Endothelial cell of umbilical vein (primary cell): ENCODE results near the gene RAB9B. TPM values are rescaled to one million over a fixed set of nuclear protein-coding genes. Genes with fewer than 3 reads are reported as not detected.

Experiments used
- BruUV-seq: library from RNA; stranded (reverse); fragments of 400-500 nt; replicated peaks from 2 replicates; lab custom pipeline; 2021; lab: Mats Ljungman, UMichigan
- CTCF ChIA-PET: fragments of 300-600, 350-600 bp; sonication (Branson Sonifier 250); formaldehyde crosslinking; loops from one replicate; lab custom pipeline; 2021; ENCODE audit warnings: antibody characterized with exemption, inconsistent platforms; lab: Charles Lee
- POLR2A ChIA-PET: fragments of 300-600, 350-600 bp; sonication (Branson Sonifier 250); formaldehyde crosslinking; loops from one replicate; lab custom pipeline; 2021; ENCODE audit warnings: antibody characterized with exemption, inconsistent platforms; lab: Charles Lee
- DNase-seq: peaks from one replicate; pipeline ENCODE4 v3.0.0-alpha.2; 2011; ENCODE audit warnings: low read depth, low spot score
- FAIRE-seq: peaks from 2 replicates; lab custom pipeline; 2011; peaks lifted over from hg19 to GRCh38; lab: Jason Lieb, UNC
- H2AFZ ChIP-seq: 2 replicates; pipeline ENCODE4 v1.6.0; 2012; ENCODE audit warnings: low read depth, low read length, control low read depth, inconsistent platforms
- H3K27ac ChIP-seq: 2 replicates; pipeline ENCODE4 v1.5.1; 2011; ENCODE audit warnings: low read depth, mild to moderate bottlenecking, control low read depth, low read length, moderate library complexity; ENCODE audit not compliant: insufficient read depth
- H3K27me3 ChIP-seq, 2 experiments: 2 replicates each; pipeline versions ENCODE4 v1.6.0 to v1.6.1; 2011; ENCODE audit warnings: low read length in 2 of 2, mixed read lengths in 1 of 2; ENCODE audit not compliant: control insufficient read depth in 2 of 2, insufficient read depth in 2 of 2
- H3K36me3 ChIP-seq, 2 experiments: 2 replicates in 1 of 2; 3 replicates in 1 of 2; pipeline ENCODE4 v1.5.1; 2011; ENCODE audit warnings: low read length in 2 of 2, mild to moderate bottlenecking in 1 of 2, moderate library complexity in 1 of 2; ENCODE audit not compliant: control insufficient read depth in 2 of 2, insufficient read depth in 2 of 2; ENCODE audit errors: extremely low read depth in 1 of 2
- H3K4me1 ChIP-seq: 3 replicates; pipeline ENCODE4 v1.5.1; 2011; ENCODE audit warnings: mild to moderate bottlenecking, low read length; ENCODE audit not compliant: control insufficient read depth, insufficient read depth; ENCODE audit errors: extremely low read depth
- H3K4me2 ChIP-seq: 2 replicates; pipeline ENCODE4 v1.6.1; 2011; ENCODE audit warnings: low read length, control low read depth, mixed read lengths; ENCODE audit not compliant: insufficient read depth
- H3K4me3 ChIP-seq, 3 experiments: fragments of 200-600 bp in 1 of 3; sonication (generic), shearing (Covaris generic) in 1 of 3; replicated peaks in 1 of 3; 2 replicates each; pipeline ENCODE4 v1.5.1; 2011 to 2016; ENCODE audit warnings: control low read depth in 3 of 3, low read length in 3 of 3, mild to moderate bottlenecking in 2 of 3, inconsistent platforms in 1 of 3, low read depth in 1 of 3, moderate library complexity in 1 of 3; ENCODE audit not compliant: insufficient read depth in 1 of 3
- H3K79me2 ChIP-seq: 2 replicates; pipeline ENCODE4 v1.6.0; 2012; ENCODE audit warnings: low read length, inconsistent platforms; ENCODE audit not compliant: control insufficient read depth, insufficient read depth
- H3K9ac ChIP-seq: replicated peaks from 2 replicates; pipeline ENCODE3; 2011; ENCODE audit warnings: low read length, control low read depth; ENCODE audit not compliant: insufficient read depth; ENCODE audit errors: extremely low read depth
- H3K9me1 ChIP-seq: replicated peaks from 3 replicates; pipeline ENCODE4 v1.6.0; 2011; ENCODE audit warnings: mild to moderate bottlenecking, low read length; ENCODE audit not compliant: control insufficient read depth, insufficient read depth; ENCODE audit errors: extremely low read depth
- H3K9me3 ChIP-seq: replicated peaks from 2 replicates; pipeline ENCODE4 v1.5.1; 2012; ENCODE audit warnings: low read length, inconsistent platforms; ENCODE audit not compliant: control insufficient read depth, insufficient read depth
- H4K20me1 ChIP-seq: replicated peaks from 2 replicates; pipeline ENCODE3; 2011; ENCODE audit warnings: mild to moderate bottlenecking, low read length; ENCODE audit not compliant: control insufficient read depth, insufficient read depth; ENCODE audit errors: extremely low read depth
- EZH2 ChIP-seq: IDR thresholded peaks from 2 replicates; pipeline ENCODE4 v1.6.1; 2012; ENCODE audit warnings: borderline replicate concordance, low read depth, mild to moderate bottlenecking, moderate library complexity, low read length, inconsistent platforms; ENCODE audit not compliant: severe bottlenecking
- FOS ChIP-seq: IDR thresholded peaks from 2 replicates; pipeline ENCODE4 v1.6.1; 2011; ENCODE audit warnings: mild to moderate bottlenecking, low read length, moderate library complexity, borderline replicate concordance; ENCODE audit not compliant: insufficient read depth
- GATA2 ChIP-seq: IDR thresholded peaks from 2 replicates; pipeline ENCODE4 v1.7.0; 2011; ENCODE audit warnings: low read depth, mild to moderate bottlenecking, moderate library complexity, mixed read lengths, low read length; ENCODE audit not compliant: insufficient read length, insufficient read depth
- JUN ChIP-seq: IDR thresholded peaks from 2 replicates; pipeline ENCODE4 v1.6.1; 2011; ENCODE audit warnings: borderline replicate concordance, low read depth; ENCODE audit not compliant: insufficient read length, insufficient read depth
- MYC ChIP-seq: IDR thresholded peaks from one replicate; pipeline ENCODE4 v1.6.1; 2011; ENCODE audit warnings: mild to moderate bottlenecking, low read depth, low read length
- POLR2A ChIP-seq: IDR thresholded peaks from 2 replicates; pipeline ENCODE4 v1.6.1; 2012; ENCODE audit warnings: low read depth, mild to moderate bottlenecking, control low read depth, low read length
- POLR2AphosphoS5 ChIP-seq: IDR thresholded peaks from 2 replicates; pipeline ENCODE4 v1.6.1; 2012; ENCODE audit warnings: low read depth, mild to moderate bottlenecking, control low read depth, low read length, moderate library complexity; ENCODE audit not compliant: insufficient read depth
- dilution Hi-C: fragments of 300-500 bp; cut with MboI; formaldehyde crosslinking; loops from one replicate; pipeline ENCODE4 v1.15.0; 2019; ENCODE audit warnings: low sequenced_read_pairs; ENCODE audit not compliant: extremely low pct_ligation_motif_present
- intact Hi-C: fragments of 100-400 bp; cut with micrococcal nuclease; formaldehyde crosslinking; loops from one replicate; pipeline ENCODE4 v1.10.0; 2022
- polyA plus RNA-seq, 4 experiments: library from polyadenylated mRNA; depleted of rRNA in 3 of 4; stranded (reverse) in 3 of 4; unstranded in 1 of 4; fragments of >200 nt; gene quantifications; 2 replicates each; pipeline versions ENCODE4 v1.2.1 to v1.2.3, GENCODE V29; 2011 to 2012; ENCODE audit warnings: missing spikeins in 1 of 4
- total RNA-seq: library from RNA; stranded (reverse); gene quantifications from 2 replicates; pipeline ENCODE4 v1.2.3, GENCODE V29; 2021
- TF ChIP-seq, protein P1 (sequence below), 2 donors: IDR thresholded peaks; 1 replicate in 1 of 2; 2 replicates in 1 of 2; pipeline ENCODE4 v1.5.1; 2011; ENCODE audit warnings: low read length in 2 of 2, mild to moderate bottlenecking in 2 of 2, moderate library complexity in 2 of 2, control low read depth in 1 of 2, inconsistent platforms in 1 of 2, low read depth in 1 of 2; ENCODE audit not compliant: insufficient read depth in 1 of 2; ENCODE audit errors: extremely low read depth in 1 of 2
- TF ChIP-seq, protein P2 (sequence below): IDR thresholded peaks from 2 replicates; pipeline ENCODE4 v1.6.1; 2011; ENCODE audit not compliant: insufficient read depth, insufficient read length

RAB9B gene
- total and polyA plus RNA-seq, 2 donors (not counting 3 experiments of a cell fraction or from before 2014, with no cell fraction given) = 0.18 to 0.55 TPM

DNA sequence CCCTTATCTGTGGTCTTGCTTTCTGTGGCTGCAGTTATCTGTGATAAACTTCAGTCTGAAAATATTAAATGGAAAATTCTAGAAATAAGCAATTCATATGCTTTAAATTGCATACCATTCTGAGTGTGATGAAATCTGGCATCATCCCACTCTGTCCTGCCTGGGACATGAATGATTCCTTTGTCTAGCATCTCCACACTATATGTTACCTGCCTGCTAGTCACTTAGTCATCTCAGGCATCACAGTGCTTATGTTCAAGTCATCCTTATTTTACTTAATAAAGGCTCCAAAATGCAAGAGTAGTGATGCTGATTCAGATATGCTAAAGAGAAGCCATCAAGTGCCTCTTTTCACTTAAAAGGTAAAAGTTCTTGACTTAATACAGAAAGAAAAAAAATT lies 14.3 kb upstream of the RAB9B start:
- no peaks in the 10 kb centered on the region for H3K36me3 ChIP-seq
- CTCF ChIA-PET = no interaction called here
- no peaks in the 10 kb centered on the region for H3K79me2 ChIP-seq
- no peaks in the 10 kb centered on the region for H3K9me3 ChIP-seq
- H3K27me3 ChIP-seq = peaks cover 0 to 5% of the 10 kb centered on the region in 2 experiments
- no TSS peak for BruUV-seq
- no peaks in the 10 kb centered on the region for H3K9me1 ChIP-seq
- DNase-seq (no peak), FAIRE-seq (peak; percentile 44)
- no peak overlapping the region for H3K4me2 ChIP-seq
- peaks cover 2% of the 10 kb centered on the region for H3K4me1 ChIP-seq
- H2AFZ ChIP-seq = no peak overlapping the region
- H3K27ac ChIP-seq = no peak overlapping the region
- no peak overlapping the region for H3K9ac ChIP-seq
- dilution Hi-C loops (no loop called here), intact Hi-C loops (no loop called here)
- H3K4me3 ChIP-seq = no peak overlapping the region
- POLR2A ChIA-PET = no interaction called here
- TF ChIP-seq, protein P1, sequence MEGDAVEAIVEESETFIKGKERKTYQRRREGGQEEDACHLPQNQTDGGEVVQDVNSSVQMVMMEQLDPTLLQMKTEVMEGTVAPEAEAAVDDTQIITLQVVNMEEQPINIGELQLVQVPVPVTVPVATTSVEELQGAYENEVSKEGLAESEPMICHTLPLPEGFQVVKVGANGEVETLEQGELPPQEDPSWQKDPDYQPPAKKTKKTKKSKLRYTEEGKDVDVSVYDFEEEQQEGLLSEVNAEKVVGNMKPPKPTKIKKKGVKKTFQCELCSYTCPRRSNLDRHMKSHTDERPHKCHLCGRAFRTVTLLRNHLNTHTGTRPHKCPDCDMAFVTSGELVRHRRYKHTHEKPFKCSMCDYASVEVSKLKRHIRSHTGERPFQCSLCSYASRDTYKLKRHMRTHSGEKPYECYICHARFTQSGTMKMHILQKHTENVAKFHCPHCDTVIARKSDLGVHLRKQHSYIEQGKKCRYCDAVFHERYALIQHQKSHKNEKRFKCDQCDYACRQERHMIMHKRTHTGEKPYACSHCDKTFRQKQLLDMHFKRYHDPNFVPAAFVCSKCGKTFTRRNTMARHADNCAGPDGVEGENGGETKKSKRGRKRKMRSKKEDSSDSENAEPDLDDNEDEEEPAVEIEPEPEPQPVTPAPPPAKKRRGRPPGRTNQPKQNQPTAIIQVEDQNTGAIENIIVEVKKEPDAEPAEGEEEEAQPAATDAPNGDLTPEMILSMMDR (IDR thresholded peaks at IDR 0.05; ENCODE audit: extremely low read depth in 1 of 2, insufficient read depth in 1 of 2, low read depth in 1 of 2, low read length in 2 of 2) = no peak
- TF ChIP-seq POLR2AphosphoS5 = no peak
- TF ChIP-seq GATA2 = no peak
- TF ChIP-seq FOS = no peak
- no peak for TF ChIP-seq JUN
- TF ChIP-seq EZH2 = no peak
- TF ChIP-seq POLR2A = no peak
- TF ChIP-seq, protein P2, sequence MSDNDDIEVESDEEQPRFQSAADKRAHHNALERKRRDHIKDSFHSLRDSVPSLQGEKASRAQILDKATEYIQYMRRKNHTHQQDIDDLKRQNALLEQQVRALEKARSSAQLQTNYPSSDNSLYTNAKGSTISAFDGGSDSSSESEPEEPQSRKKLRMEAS = no peak
- no peak for TF ChIP-seq MYC
- no peaks in the 10 kb centered on the region for H4K20me1 ChIP-seq
